MM.1S (cell line): ENCODE results near the gene FAM72B.
"Not testable (repeated sequence)": the region's sequence is repeated elsewhere in the genome, so short reads cannot be mapped to it uniquely, and the experiment has no call there.

Source experiments
- CTCF ChIP-seq: fragments of 300-600 bp; sonication (generic); IDR thresholded peaks from 2 replicates; pipeline ENCODE4 v1.5.1; 2016; ENCODE audit warnings: antibody characterized with exemption, low read length, mixed read lengths
- EZH2 ChIP-seq: fragments of 300-600 bp; sonication (generic); optimal IDR thresholded peaks from 2 replicates; pipeline ENCODE3; 2017; ENCODE audit warnings: low read depth, mild to moderate bottlenecking, antibody characterized with exemption, low read length, mixed read lengths
- EZH2phosphoT487 ChIP-seq: fragments of 300-600 bp; sonication (generic); IDR thresholded peaks from 2 replicates; pipeline ENCODE4 v1.6.1; 2018; ENCODE audit warnings: antibody characterized with exemption, low read length

- TF ChIP-seq CTCF, EZH2, EZH2phosphoT487: not testable (repeated sequence)
Observed at GRCh38 chr1:121200985-121201981, 17.1 kb upstream of the FAM72B start.
